Activated CD8-positive, alpha-beta memory T cell treated with anti-CD3 and anti-CD28 coated beads for 48 hours (primary cell): ENCODE results near the gene RPTOR.

Source experiments
- DNase-seq, 3 experiments: peaks; one replicate each; pipeline ENCODE4 v3.0.0-alpha.2; 2020; ENCODE audit warnings: low read depth in 2 of 3, low spot score in 2 of 3

Gene RPTOR

GRCh38 chr17:80663781-80664206 is 119.2 kb downstream of the RPTOR start:
- no peak for DNase-seq

GRCh38 chr17:80664217-80664790 is 119.7 kb downstream of the RPTOR start:
- no peak for DNase-seq

- DNase-seq, result no peak
Measured at GRCh38 chr17:80665792-80666191, 121.2 kb downstream of the RPTOR start.

- no peak for DNase-seq
Measured at GRCh38 chr17:80666867-80667266, 122.2 kb downstream of the RPTOR start.

GRCh38 chr17:80667462-80668277 is 123.0 kb downstream of the RPTOR start:
- DNase-seq, result no peak

- DNase-seq, result no peak
Measured at GRCh38 chr17:80668375-80669148, 123.9 kb downstream of the RPTOR start.

- no peak for DNase-seq
Measured at GRCh38 chr17:80671039-80671824, 126.6 kb downstream of the RPTOR start.

GRCh38 chr17:80671825-80672110 is 127.1 kb downstream of the RPTOR start:
- DNase-seq, result no peak

- no peak for DNase-seq
Measured at GRCh38 chr17:80673152-80673920, 128.7 kb downstream of the RPTOR start.

GRCh38 chr17:80675438-80676095 is 130.9 kb downstream of the RPTOR start:
- DNase-seq, result no peak

GRCh38 chr17:80676096-80676466 is 131.4 kb downstream of the RPTOR start:
- no peak for DNase-seq

GRCh38 chr17:80676564-80676963 is 131.9 kb downstream of the RPTOR start:
- no peak for DNase-seq

- no peak for DNase-seq
Measured at GRCh38 chr17:80677214-80677756, 132.6 kb downstream of the RPTOR start.

GRCh38 chr17:80679816-80680215 is 135.2 kb downstream of the RPTOR start:
- DNase-seq, result no peak

- no peak for DNase-seq
Measured at GRCh38 chr17:80681215-80681614, 136.6 kb downstream of the RPTOR start.

- no peak for DNase-seq
Measured at GRCh38 chr17:80682372-80682771, 137.7 kb downstream of the RPTOR start.

- DNase-seq, result no peak
Measured at GRCh38 chr17:80683625-80684104, 139.0 kb downstream of the RPTOR start.

GRCh38 chr17:80687839-80688238 is 143.2 kb downstream of the RPTOR start:
- DNase-seq, result no peak

- DNase-seq, result no peak
Measured at GRCh38 chr17:80689129-80689619, 144.5 kb downstream of the RPTOR start.

GRCh38 chr17:80691784-80692183 is 147.1 kb downstream of the RPTOR start:
- no peak for DNase-seq
